NCI-H748 (cell line): Measurements from ENCODE around the gene MTRFR.
"Not testable (repeated sequence)": the region's sequence is repeated elsewhere in the genome, so short reads cannot be mapped to it uniquely, and the experiment has no call there.

Experiments used
- DNase-seq: peaks from one replicate; lab custom pipeline; 2025; ENCODE audit not compliant: unreplicated experiment; lab: John Stamatoyannopoulos, UW

MTRFR gene

DNA sequence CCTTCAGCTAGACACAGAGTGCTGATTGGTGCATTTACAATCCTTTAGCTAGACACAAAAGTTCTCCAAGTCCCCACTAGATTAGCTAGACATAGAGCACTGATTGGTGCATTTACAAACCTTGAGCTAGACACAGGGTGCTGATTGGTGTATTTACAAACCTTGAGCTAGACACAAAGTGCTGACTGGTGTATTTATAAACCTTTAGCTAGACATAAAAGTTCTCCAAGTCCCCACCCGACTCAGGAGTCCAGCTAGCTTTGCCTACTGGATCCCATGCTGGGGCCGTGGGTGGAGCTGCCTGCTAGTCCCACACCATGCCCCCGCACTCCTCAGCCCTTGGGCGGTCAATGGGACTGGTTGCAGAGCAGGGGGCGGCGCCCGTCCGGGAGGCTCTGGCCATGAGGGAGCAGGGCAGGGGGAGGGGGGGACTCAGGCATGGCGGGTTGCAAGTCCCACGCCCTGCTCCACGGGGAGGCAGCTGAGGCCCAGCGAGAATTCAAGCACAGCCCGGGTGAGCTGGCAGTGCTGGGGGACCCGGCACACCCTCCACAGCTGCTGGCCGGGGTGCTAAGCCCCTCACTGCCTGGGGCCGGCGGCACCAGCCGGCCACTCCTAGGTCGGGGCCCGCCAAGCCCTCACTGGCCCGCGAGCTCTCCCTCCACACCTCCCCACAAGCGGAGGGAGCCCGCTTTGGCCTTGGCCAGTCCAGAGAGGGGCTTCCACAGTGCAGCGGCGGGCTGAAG is 15.9 kb downstream of the MTRFR start:
- DNase-seq = not testable (repeated sequence)

GRCh38 chr12:123250471-123251383 is 17.5 kb downstream of the MTRFR start:
- peak; percentile 80 for DNase-seq

DNA sequence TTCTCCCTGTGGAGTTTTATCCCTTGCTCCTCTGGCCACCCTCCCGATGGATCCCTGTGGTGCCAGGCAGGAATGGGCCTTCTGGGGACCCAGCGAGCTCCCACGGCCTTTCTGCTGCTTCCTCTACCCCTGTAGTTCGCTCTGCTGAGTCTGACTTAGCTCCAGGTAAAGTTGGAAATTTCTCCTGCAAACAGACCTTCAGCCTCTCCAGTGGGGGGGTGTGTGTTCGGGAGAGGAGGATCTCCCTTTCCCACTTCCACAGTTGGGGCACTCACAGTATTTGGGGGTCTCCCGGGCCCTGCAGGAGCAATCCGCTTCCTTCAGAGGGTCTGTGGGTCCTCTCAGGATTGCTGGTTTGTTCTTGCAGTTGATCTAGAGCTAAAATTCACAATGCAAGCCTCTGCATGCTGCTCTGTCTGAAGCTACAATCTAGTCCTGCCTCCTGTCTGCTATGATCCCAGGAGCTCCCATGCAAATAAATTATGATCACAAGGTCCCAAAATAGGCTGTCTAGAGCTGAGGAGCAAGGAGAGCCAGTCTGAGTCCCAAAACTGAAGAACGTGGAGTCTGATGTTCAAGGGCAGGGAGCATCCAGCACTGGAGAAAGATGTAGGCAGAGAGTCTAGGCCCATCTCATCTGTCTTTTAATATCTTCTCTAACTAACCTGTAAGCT is 18.3 kb downstream of the MTRFR start:
- DNase-seq = no peak

- DNase-seq = peak; percentile 14
These were observed 19.1 kb downstream of the MTRFR start for GRCh38 chr12:123252365-123252764.

DNA sequence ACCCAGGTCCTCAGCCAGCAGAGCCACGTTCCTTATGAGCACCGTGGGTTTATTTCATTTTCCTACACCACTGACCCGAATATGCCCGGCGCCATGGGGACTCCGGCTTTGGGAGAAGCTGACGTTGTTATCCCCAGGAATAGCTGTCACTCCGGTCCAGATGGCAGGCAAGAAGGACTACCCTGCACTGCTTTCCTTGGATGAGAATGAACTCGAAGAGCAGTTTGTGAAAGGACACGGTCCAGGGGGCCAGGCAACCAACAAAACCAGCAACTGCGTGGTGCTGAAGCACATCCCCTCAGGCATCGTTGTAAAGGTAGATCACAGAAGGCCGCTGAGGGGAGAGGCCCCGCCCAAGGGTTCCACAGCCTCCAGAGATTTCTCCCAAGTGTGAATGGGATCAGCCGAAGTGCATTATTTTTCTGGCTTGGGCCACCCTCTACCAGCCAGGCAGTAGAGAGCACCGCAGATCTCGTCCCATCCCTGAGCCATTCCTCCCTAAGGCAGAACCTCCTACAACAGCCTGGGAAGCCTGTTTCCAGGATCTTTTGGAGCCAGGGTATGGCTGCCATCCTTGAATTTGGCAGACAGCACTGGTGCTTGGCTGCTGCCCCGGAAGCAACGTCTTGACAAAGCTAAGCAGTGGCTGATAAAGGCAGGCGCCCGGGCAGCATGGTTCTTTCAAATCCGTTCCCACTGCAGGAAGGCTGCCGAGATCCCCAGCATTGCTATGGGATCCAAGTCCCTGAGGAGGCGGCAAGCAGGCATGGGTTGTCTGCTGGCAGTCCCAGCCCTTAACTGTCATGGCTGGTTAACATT is 20.6 kb downstream of the MTRFR start:
- DNase-seq = no peak

GRCh38 chr12:123254853-123255446 is 21.7 kb downstream of the MTRFR start:
- no peak for DNase-seq

DNA sequence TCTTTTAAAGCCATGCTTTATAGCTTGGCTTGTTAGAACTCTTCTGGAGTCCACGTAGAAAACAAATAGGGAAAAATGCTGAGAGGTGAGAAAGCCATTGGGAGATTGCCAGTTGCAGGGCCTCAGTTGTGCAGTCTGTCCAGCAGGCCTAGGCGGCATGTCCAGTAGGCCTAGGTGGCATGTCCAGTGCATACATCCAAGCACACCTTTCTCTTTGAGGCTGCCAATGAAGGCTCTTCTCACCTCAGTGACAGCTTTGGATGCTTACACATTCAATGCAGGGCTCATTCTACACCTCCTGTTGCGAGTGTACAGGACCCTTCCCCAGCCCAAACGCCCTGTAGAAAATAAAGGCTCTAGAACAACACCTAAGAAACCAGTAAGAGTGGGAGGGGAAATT is 25.4 kb downstream of the MTRFR start:
- no peak for DNase-seq

GRCh38 chr12:123260081-123260480 is 26.8 kb downstream of the MTRFR start:
- no peak for DNase-seq

DNA sequence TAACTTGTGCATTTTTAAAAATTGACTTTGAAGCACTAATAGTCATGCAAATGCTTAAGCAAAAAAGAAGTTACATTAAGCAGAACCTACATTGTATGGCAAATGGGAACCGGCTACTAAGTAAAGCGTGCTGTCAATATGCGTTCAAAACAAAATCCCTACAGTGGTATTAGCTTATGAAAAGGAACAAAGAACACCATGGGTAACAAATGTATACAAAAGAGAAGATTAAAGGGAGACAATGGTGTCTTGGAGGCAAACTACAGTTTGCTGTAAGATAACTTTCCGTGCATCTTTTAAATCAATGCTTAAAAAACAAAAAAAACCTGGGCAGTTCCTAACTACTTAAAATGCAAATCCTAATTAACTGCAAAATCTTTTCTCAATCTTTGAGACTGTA is 28.0 kb downstream of the MTRFR start:
- DNase-seq = no peak

- no peak for DNase-seq
These were observed 30.1 kb downstream of the MTRFR start for GRCh38 chr12:123263196-123263817.

DNA sequence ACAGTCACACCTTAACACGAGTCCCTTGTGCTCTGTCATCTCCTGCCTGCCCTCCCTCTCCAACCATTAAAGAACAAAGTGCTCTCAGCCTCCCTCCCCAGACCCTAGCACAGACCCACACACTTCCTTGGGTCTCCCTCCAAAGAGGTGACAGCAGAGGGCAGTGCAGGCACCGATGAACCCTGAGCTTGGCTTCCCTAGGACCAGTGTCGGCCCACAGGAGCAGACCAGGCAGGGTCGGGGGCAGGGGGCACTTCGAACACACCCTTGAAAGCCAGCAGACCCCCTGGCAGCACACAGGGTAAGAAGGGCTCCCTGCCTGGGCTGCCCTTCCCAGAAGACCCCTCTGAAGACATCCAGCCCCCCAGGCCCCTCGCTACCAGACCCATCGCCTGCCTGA is 31.4 kb downstream of the MTRFR start:
- no peak for DNase-seq

- no peak for DNase-seq
These were observed 32.8 kb downstream of the MTRFR start for GRCh38 chr12:123265851-123266678.

DNA sequence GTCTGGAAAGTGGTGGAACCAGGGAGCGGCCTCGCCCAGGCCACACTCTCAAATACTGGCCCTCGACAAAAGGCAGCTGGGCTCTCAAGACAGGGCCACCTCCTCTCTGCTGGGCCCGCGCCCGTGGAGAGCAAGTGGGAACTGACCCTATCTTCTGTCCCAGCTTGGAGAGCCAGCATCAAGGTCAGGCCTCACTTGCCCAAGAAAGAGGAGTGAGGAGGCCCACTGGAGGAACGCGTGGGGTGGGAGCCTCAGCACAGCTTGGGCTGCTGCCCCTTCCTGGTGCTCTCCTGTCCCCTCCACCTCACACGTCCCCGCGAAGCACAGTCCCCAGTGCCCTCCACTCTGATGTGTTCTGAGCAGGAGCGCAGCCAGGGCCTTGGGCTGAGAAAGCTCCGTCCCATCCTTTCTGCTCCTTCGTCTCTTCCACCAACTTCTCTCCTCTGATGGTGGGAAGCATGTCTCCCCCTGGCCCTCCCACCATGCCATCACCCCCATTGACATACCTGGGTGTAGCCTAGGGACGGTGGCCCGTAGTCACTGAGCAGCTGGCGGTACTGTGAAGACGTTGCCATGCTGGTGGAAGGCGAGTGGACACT is 33.5 kb downstream of the MTRFR start:
- no peak for DNase-seq

DNA sequence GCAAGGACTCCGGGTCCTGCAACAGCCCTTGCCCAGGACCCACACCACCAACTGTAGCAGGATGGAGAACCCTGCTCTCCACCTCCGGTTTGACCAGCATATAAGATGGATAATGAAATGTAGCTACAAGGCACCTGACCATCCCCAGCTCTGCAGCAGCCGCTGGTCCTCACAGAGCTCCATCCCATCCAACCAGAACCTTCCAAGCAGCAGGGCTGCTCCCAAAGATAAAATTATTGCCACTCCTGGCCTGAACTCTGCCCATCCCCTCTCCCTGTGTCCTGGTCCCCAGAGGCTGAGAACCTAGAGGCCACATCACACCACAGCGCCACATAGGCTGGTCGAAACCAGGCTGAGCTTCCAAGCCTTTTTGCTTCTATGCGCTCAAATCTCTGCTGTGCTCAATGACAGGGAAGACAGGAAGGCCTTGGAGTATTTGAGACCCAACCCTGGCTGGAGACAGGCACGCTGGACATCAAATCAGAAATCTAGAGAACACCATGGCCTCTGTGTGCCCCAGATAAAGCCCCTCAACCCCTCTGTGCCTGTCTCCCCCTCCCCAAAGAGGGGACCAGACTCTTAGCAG is 34.2 kb downstream of the MTRFR start:
- no peak for DNase-seq

DNA sequence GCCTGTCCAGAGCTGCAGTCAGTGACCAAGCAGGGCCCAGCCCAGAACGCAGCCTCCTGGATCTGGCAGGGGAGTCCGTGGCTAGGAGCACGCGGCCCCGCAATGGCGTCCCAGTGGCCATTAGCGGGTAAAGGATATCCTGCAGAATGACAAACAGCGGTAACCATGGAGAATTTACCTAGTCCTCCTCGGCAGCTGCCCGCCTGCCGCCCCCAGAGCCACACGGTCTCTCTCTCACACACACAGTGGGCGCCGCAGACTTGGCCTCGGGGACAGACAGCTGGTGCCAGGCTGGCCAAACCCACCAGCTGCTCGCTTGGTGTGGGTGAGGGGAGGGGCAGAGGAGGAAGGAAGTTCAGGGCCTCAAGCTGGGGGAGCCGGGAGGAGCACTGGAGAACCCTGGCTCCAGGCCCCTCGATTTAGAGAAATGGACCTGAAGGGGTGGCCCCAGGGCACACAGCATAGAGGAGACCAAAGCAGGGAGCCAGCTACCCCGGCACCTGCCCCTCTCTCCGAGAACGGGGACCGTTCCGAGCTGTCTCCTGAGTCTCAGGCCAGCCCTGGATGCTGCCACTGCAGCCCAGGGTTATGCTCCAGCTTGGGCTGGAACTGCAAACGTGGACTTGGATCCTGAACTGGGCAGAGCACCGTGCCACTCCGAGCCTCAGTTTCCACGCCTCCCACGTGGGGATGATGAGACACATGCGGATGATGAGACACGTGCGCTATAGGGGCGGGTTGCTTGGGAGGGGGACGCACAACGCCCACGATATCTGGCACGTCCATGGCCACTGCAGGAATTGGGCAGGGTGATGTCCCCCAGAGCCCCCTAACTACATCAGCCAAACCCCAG is 35.0 kb downstream of the MTRFR start:
- DNase-seq = peak; percentile 55

- no peak for DNase-seq
These were observed 35.6 kb downstream of the MTRFR start for GRCh38 chr12:123268850-123269249.

DNA sequence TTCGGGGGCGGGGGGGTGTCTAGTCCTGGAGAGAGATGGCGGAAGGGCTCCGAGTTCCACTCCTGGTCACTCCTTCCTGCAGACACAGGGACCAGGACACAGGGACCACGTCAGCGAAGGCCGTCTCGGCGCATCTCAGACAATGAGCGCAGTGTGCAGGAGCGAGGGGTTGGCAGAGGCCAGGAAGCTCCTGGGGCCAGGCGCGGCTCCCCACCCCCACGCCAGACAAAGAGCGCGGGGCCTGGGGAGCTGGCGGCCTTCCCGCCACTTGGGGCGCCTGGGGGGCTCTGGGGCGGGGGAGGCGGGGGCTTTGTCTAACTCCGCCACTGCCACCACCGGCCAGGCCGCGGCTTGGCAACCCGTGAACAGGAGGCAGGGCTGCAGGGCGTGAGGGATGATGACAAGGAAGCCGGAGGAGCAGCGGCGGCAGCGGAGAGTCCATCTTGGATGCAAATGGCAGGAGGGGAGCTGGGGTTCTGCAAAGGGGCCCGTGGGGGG is 36.2 kb downstream of the MTRFR start:
- peak; percentile 26 for DNase-seq
